ENCODE measurements around the gene CHD2. TPM values are rescaled to one million over a fixed set of nuclear protein-coding genes. Genes with fewer than 3 reads are reported as not detected.

Gene CHD2
- total and polyA plus RNA-seq, 2 donors = 62.0 to 78.7 TPM

- H3K4me1 ChIP-seq (ENCODE audit: control insufficient read depth in 2 of 2, insufficient read depth in 2 of 2, low read length in 2 of 2) = no peaks in the 10 kb centered on the region
- H3K36me3 ChIP-seq (ENCODE audit: control insufficient read depth in 2 of 2, insufficient read depth in 2 of 2, low read length in 1 of 2) = peaks cover 54 to 86% of the 10 kb centered on the region in 2 donors
- no peak overlapping the region for H3K4me3 ChIP-seq (ENCODE audit: low read length in 2 of 2)
- H3K27ac ChIP-seq (ENCODE audit: low read depth in 1 of 2, low read length in 1 of 2) = peak overlapping the region in 1 of 2 donors; percentile 55
- 78% methylated on average over 3 of the region's 3 CpGs for WGBS
- no peaks in the 10 kb centered on the region for H3K27me3 ChIP-seq (ENCODE audit: control insufficient read depth in 2 of 2, insufficient read depth in 1 of 2, low read length in 1 of 2)
- DNase-seq (ENCODE audit: low read depth in 6 of 9, low spot score in 9 of 9) = no peak
- no peaks in the 10 kb centered on the region for H3K9me3 ChIP-seq (ENCODE audit: control insufficient read depth in 2 of 2, insufficient read depth in 1 of 2, low read length in 1 of 2)
These were observed 30.0 kb downstream of the CHD2 start for GRCh38 chr15:92930054-92930621.

- Histone ChIP-seq H3K27ac (ENCODE audit: low read depth in 1 of 2, low read length in 1 of 2) (peak overlapping the region in 1 of 2 donors; percentile 55), H3K27me3 (ENCODE audit: control insufficient read depth in 2 of 2, insufficient read depth in 1 of 2, low read length in 1 of 2) (no peaks in the 10 kb centered on the region), H3K9me3 (ENCODE audit: control insufficient read depth in 2 of 2, insufficient read depth in 1 of 2, low read length in 1 of 2) (no peaks in the 10 kb centered on the region), H3K36me3 (ENCODE audit: control insufficient read depth in 2 of 2, insufficient read depth in 2 of 2, low read length in 1 of 2) (peaks cover 56 to 86% of the 10 kb centered on the region in 2 donors), H3K4me1 (ENCODE audit: control insufficient read depth in 2 of 2, insufficient read depth in 2 of 2, low read length in 2 of 2) (no peaks in the 10 kb centered on the region), H3K4me3 (ENCODE audit: low read length in 2 of 2) (no peak overlapping the region)
- no peak for DNase-seq (ENCODE audit: low read depth in 6 of 9, low spot score in 9 of 9)
- WGBS = 89% methylated on average over 1 of the region's 1 CpG
These were observed 30.7 kb downstream of the CHD2 start for GRCh38 chr15:92930776-92931175.

- no peak overlapping the region for H3K4me3 ChIP-seq (ENCODE audit: low read length in 2 of 2)
- 97% methylated on average over 8 of the region's 8 CpGs for WGBS
- H3K4me1 ChIP-seq (ENCODE audit: control insufficient read depth in 2 of 2, insufficient read depth in 2 of 2, low read length in 2 of 2) = no peaks in the 10 kb centered on the region
- H3K9me3 ChIP-seq (ENCODE audit: control insufficient read depth in 2 of 2, insufficient read depth in 1 of 2, low read length in 1 of 2) = no peaks in the 10 kb centered on the region
- peaks cover 69 to 91% of the 10 kb centered on the region in 2 donors for H3K36me3 ChIP-seq (ENCODE audit: control insufficient read depth in 2 of 2, insufficient read depth in 2 of 2, low read length in 1 of 2)
- no peak for DNase-seq (ENCODE audit: low read depth in 6 of 9, low spot score in 9 of 9)
- H3K27ac ChIP-seq (ENCODE audit: low read depth in 1 of 2, low read length in 1 of 2) = no peak overlapping the region
- H3K27me3 ChIP-seq (ENCODE audit: control insufficient read depth in 2 of 2, insufficient read depth in 1 of 2, low read length in 1 of 2) = no peaks in the 10 kb centered on the region
These were observed 33.0 kb downstream of the CHD2 start for GRCh38 chr15:92932946-92933649.

- 100% methylated on average over 1 of the region's 1 CpG for WGBS
- H3K27ac ChIP-seq (ENCODE audit: low read depth in 1 of 2, low read length in 1 of 2) = peak overlapping the region in 1 of 2 donors; percentile 40
These were observed 33.7 kb downstream of the CHD2 start for GRCh38 chr15:92933831-92934230.

GRCh38 chr15:92934716-92935115 is 34.6 kb downstream of the CHD2 start:
- Histone ChIP-seq H3K36me3 (ENCODE audit: control insufficient read depth in 2 of 2, insufficient read depth in 2 of 2, low read length in 1 of 2) (peaks cover 70 to 92% of the 10 kb centered on the region in 2 donors), H3K27ac (ENCODE audit: low read depth in 1 of 2, low read length in 1 of 2) (no peak overlapping the region), H3K9me3 (ENCODE audit: control insufficient read depth in 2 of 2, insufficient read depth in 1 of 2, low read length in 1 of 2) (no peaks in the 10 kb centered on the region), H3K4me1 (ENCODE audit: control insufficient read depth in 2 of 2, insufficient read depth in 2 of 2, low read length in 2 of 2) (no peaks in the 10 kb centered on the region), H3K27me3 (ENCODE audit: control insufficient read depth in 2 of 2, insufficient read depth in 1 of 2, low read length in 1 of 2) (no peaks in the 10 kb centered on the region), H3K4me3 (ENCODE audit: low read length in 2 of 2) (no peak overlapping the region)
- DNase-seq (ENCODE audit: low read depth in 6 of 9, low spot score in 9 of 9) = no peak
- 96% methylated on average over 6 of the region's 6 CpGs for WGBS

More at GRCh38 chr15:92933831-92934230, 33.7 kb downstream of the CHD2 start:
- H3K9me3 ChIP-seq (ENCODE audit: control insufficient read depth in 2 of 2, insufficient read depth in 1 of 2, low read length in 1 of 2) = no peaks in the 10 kb centered on the region
- no peak overlapping the region for H3K4me3 ChIP-seq (ENCODE audit: low read length in 2 of 2)
- peaks cover 67 to 90% of the 10 kb centered on the region in 2 donors for H3K36me3 ChIP-seq (ENCODE audit: control insufficient read depth in 2 of 2, insufficient read depth in 2 of 2, low read length in 1 of 2)
- no peak for DNase-seq (ENCODE audit: low read depth in 6 of 9, low spot score in 9 of 9)
- no peaks in the 10 kb centered on the region for H3K4me1 ChIP-seq (ENCODE audit: control insufficient read depth in 2 of 2, insufficient read depth in 2 of 2, low read length in 2 of 2)
- H3K27me3 ChIP-seq (ENCODE audit: control insufficient read depth in 2 of 2, insufficient read depth in 1 of 2, low read length in 1 of 2) = no peaks in the 10 kb centered on the region

- H3K27ac ChIP-seq (ENCODE audit: low read depth in 1 of 2, low read length in 1 of 2) = no peak overlapping the region
- over 99% methylated on average over 2 of the region's 2 CpGs for WGBS
These were observed 36.0 kb downstream of the CHD2 start for GRCh38 chr15:92936138-92936537.

GRCh38 chr15:92936693-92937092 is 36.6 kb downstream of the CHD2 start:
- Histone ChIP-seq H3K4me3 (ENCODE audit: low read length in 2 of 2) (no peak overlapping the region), H3K27ac (ENCODE audit: low read depth in 1 of 2, low read length in 1 of 2) (no peak overlapping the region), H3K9me3 (ENCODE audit: control insufficient read depth in 2 of 2, insufficient read depth in 1 of 2, low read length in 1 of 2) (no peaks in the 10 kb centered on the region), H3K4me1 (ENCODE audit: control insufficient read depth in 2 of 2, insufficient read depth in 2 of 2, low read length in 2 of 2) (no peaks in the 10 kb centered on the region), H3K27me3 (ENCODE audit: control insufficient read depth in 2 of 2, insufficient read depth in 1 of 2, low read length in 1 of 2) (no peaks in the 10 kb centered on the region), H3K36me3 (ENCODE audit: control insufficient read depth in 2 of 2, insufficient read depth in 2 of 2, low read length in 1 of 2) (peaks cover 62 to 91% of the 10 kb centered on the region in 2 donors)
- 98% methylated on average over 2 of the region's 2 CpGs for WGBS
- DNase-seq (ENCODE audit: low read depth in 6 of 9, low spot score in 9 of 9) = no peak

More at GRCh38 chr15:92936138-92936537, 36.0 kb downstream of the CHD2 start:
- no peak overlapping the region for H3K4me3 ChIP-seq (ENCODE audit: low read length in 2 of 2)
- no peaks in the 10 kb centered on the region for H3K9me3 ChIP-seq (ENCODE audit: control insufficient read depth in 2 of 2, insufficient read depth in 1 of 2, low read length in 1 of 2)
- no peak for DNase-seq (ENCODE audit: low read depth in 6 of 9, low spot score in 9 of 9)
- H3K36me3 ChIP-seq (ENCODE audit: control insufficient read depth in 2 of 2, insufficient read depth in 2 of 2, low read length in 1 of 2) = peaks cover 62 to 90% of the 10 kb centered on the region in 2 donors
- H3K4me1 ChIP-seq (ENCODE audit: control insufficient read depth in 2 of 2, insufficient read depth in 2 of 2, low read length in 2 of 2) = no peaks in the 10 kb centered on the region
- H3K27me3 ChIP-seq (ENCODE audit: control insufficient read depth in 2 of 2, insufficient read depth in 1 of 2, low read length in 1 of 2) = no peaks in the 10 kb centered on the region

- H3K27ac ChIP-seq (ENCODE audit: low read depth in 1 of 2, low read length in 1 of 2) = no peak overlapping the region
- no peaks in the 10 kb centered on the region for H3K27me3 ChIP-seq (ENCODE audit: control insufficient read depth in 2 of 2, insufficient read depth in 1 of 2, low read length in 1 of 2)
- H3K4me1 ChIP-seq (ENCODE audit: control insufficient read depth in 2 of 2, insufficient read depth in 2 of 2, low read length in 2 of 2) = no peaks in the 10 kb centered on the region
- H3K9me3 ChIP-seq (ENCODE audit: control insufficient read depth in 2 of 2, insufficient read depth in 1 of 2, low read length in 1 of 2) = no peaks in the 10 kb centered on the region
- peaks cover 55 to 93% of the 10 kb centered on the region in 2 donors for H3K36me3 ChIP-seq (ENCODE audit: control insufficient read depth in 2 of 2, insufficient read depth in 2 of 2, low read length in 1 of 2)
- no peak for DNase-seq (ENCODE audit: low read depth in 6 of 9, low spot score in 9 of 9)
- no peak overlapping the region for H3K4me3 ChIP-seq (ENCODE audit: low read length in 2 of 2)
These were observed 37.8 kb downstream of the CHD2 start for GRCh38 chr15:92937901-92938300.

GRCh38 chr15:92938387-92938786 is 38.3 kb downstream of the CHD2 start:
- H3K4me3 ChIP-seq (ENCODE audit: low read length in 2 of 2) = no peak overlapping the region
- WGBS = 98% methylated on average over 2 of the region's 2 CpGs
- H3K27ac ChIP-seq (ENCODE audit: low read depth in 1 of 2, low read length in 1 of 2) = no peak overlapping the region
- H3K27me3 ChIP-seq (ENCODE audit: control insufficient read depth in 2 of 2, insufficient read depth in 1 of 2, low read length in 1 of 2) = no peaks in the 10 kb centered on the region
- no peaks in the 10 kb centered on the region for H3K9me3 ChIP-seq (ENCODE audit: control insufficient read depth in 2 of 2, insufficient read depth in 1 of 2, low read length in 1 of 2)
- peaks cover 54 to 93% of the 10 kb centered on the region in 2 donors for H3K36me3 ChIP-seq (ENCODE audit: control insufficient read depth in 2 of 2, insufficient read depth in 2 of 2, low read length in 1 of 2)
- no peak for DNase-seq (ENCODE audit: low read depth in 6 of 9, low spot score in 9 of 9)
- H3K4me1 ChIP-seq (ENCODE audit: control insufficient read depth in 2 of 2, insufficient read depth in 2 of 2, low read length in 2 of 2) = no peaks in the 10 kb centered on the region
